CD8-positive, alpha-beta memory T cell (primary cell): ENCODE results near the gene UBALD1. TPM values are rescaled to one million over a fixed set of nuclear protein-coding genes. Genes with fewer than 3 reads are reported as not detected.
A peak's percentile ranks its signal among the peaks of the same experiment; 100 is the strongest.

Experiments
- CTCF ChIA-PET: fragments of 350-600 bp; sonication (Branson Sonifier 250); formaldehyde crosslinking; loops from one replicate; lab custom pipeline; 2021; ENCODE audit warnings: antibody characterized with exemption; lab: Charles Lee
- POLR2A ChIA-PET: fragments of 350-600 bp; sonication (Branson Sonifier 250); formaldehyde crosslinking; loops from one replicate; lab custom pipeline; 2021; ENCODE audit warnings: antibody characterized with exemption; lab: Charles Lee
- DNase-seq, 5 donors: peaks; one replicate each; pipeline versions ENCODE4 v3.0.0 to v3.0.0-alpha.2; 2020 to 2022; ENCODE audit warnings: mixed read lengths in 1 of 5
- H3K27ac ChIP-seq: one replicate; pipeline ENCODE4 v1.7.0; 2013; ENCODE audit warnings: low read depth, mild to moderate bottlenecking, low read length, moderate library complexity
- H3K27me3 ChIP-seq: 2 replicates; pipeline ENCODE4 v1.7.0; 2013; ENCODE audit warnings: low read length, mild to moderate bottlenecking; ENCODE audit not compliant: insufficient read depth, poor library complexity, severe bottlenecking
- H3K36me3 ChIP-seq: 2 replicates; pipeline ENCODE4 v1.7.0; 2013; ENCODE audit warnings: mild to moderate bottlenecking, low read length, moderate library complexity; ENCODE audit not compliant: insufficient read depth
- H3K4me1 ChIP-seq: 2 replicates; pipeline ENCODE4 v1.7.0; 2013; ENCODE audit warnings: mild to moderate bottlenecking, low read length, moderate library complexity; ENCODE audit not compliant: insufficient read depth
- H3K4me3 ChIP-seq: 2 replicates; pipeline ENCODE4 v1.7.0; 2013; ENCODE audit warnings: mild to moderate bottlenecking, low read length
- H3K9me3 ChIP-seq: 2 replicates; pipeline ENCODE4 v1.7.0; 2013; ENCODE audit warnings: mild to moderate bottlenecking, low read length
- H3K27ac Mint-ChIP-seq, 8 donors: one replicate each; pipeline ENCODE4 v1.8.0; 2020 to 2021; ENCODE audit warnings: mixed read lengths in 8 of 8, mild to moderate bottlenecking in 6 of 8, inconsistent platforms in 3 of 8, moderate library complexity in 3 of 8
- H3K27me3 Mint-ChIP-seq, 2 donors: one replicate each; pipeline ENCODE4 v1.8.0; 2020 to 2021; ENCODE audit warnings: mixed read lengths in 2 of 2, mild to moderate bottlenecking in 1 of 2, moderate library complexity in 1 of 2
- H3K36me3 Mint-ChIP-seq, 3 donors: one replicate each; pipeline ENCODE4 v1.8.0; 2020 to 2021; ENCODE audit warnings: mixed read lengths in 3 of 3, inconsistent platforms in 1 of 3, mild to moderate bottlenecking in 1 of 3
- H3K4me1 Mint-ChIP-seq, 3 donors: one replicate each; pipeline ENCODE4 v1.8.0; 2020 to 2021; ENCODE audit warnings: mixed read lengths in 3 of 3, inconsistent platforms in 1 of 3, mild to moderate bottlenecking in 1 of 3
- H3K4me3 Mint-ChIP-seq, 7 donors: one replicate each; pipeline ENCODE4 v1.8.0; 2020 to 2021; ENCODE audit warnings: mixed read lengths in 7 of 7, mild to moderate bottlenecking in 6 of 7, moderate library complexity in 4 of 7, inconsistent platforms in 2 of 7
- H3K9me3 Mint-ChIP-seq, 5 donors: one replicate each; pipeline ENCODE4 v1.8.0; 2020 to 2022; ENCODE audit warnings: mixed read lengths in 5 of 5, mild to moderate bottlenecking in 3 of 5, moderate library complexity in 2 of 5, inconsistent platforms in 1 of 5
- polyA plus RNA-seq: library from polyadenylated mRNA; unstranded; fragments of 300-500 nt; fragmentation: Illumina TruSeq; gene quantifications from one replicate; pipeline ENCODE4 v1.2.3, GENCODE V29; 2021
- total RNA-seq, 2 experiments: library from RNA; stranded (reverse); gene quantifications; one replicate each; pipeline ENCODE4 v1.2.3, GENCODE V29; 2021

The UBALD1 gene
- total and polyA plus RNA-seq, 3 experiments from 2014 or later = 4.9 to 22.3 (median 18.7) TPM

GRCh38 chr16:4618645-4619418 lies 4.1 kb upstream of the UBALD1 start:
- no peaks in the 10 kb centered on the region for H3K9me3 Mint-ChIP-seq
- Histone ChIP-seq H3K4me3 (no peak overlapping the region), H3K4me1 (peaks cover 27% of the 10 kb centered on the region), H3K36me3 (no peaks in the 10 kb centered on the region), H3K9me3 (no peaks in the 10 kb centered on the region), H3K27ac (no peak overlapping the region), H3K27me3 (no peaks in the 10 kb centered on the region)
- H3K4me1 Mint-ChIP-seq = peaks cover 19 to 35% (median 20%) of the 10 kb centered on the region in 3 donors
- peaks cover 0 to 5% (median 0%) of the 10 kb centered on the region in 3 donors for H3K36me3 Mint-ChIP-seq
- POLR2A ChIA-PET = interaction anchor here (0.5 kb wide), 1 partner anchor 13 kb away, joined by 9 read pairs; no protein-coding TSS in a partner anchor
- CTCF ChIA-PET = no interaction called here
- peak overlapping the region in 3 of 7 donors; percentile 13 to 32 (median 16) for H3K4me3 Mint-ChIP-seq
- DNase-seq = no peak
- H3K27ac Mint-ChIP-seq = peak overlapping the region in 1 of 8 donors; percentile 23
- H3K27me3 Mint-ChIP-seq = no peaks in the 10 kb centered on the region

DNA sequence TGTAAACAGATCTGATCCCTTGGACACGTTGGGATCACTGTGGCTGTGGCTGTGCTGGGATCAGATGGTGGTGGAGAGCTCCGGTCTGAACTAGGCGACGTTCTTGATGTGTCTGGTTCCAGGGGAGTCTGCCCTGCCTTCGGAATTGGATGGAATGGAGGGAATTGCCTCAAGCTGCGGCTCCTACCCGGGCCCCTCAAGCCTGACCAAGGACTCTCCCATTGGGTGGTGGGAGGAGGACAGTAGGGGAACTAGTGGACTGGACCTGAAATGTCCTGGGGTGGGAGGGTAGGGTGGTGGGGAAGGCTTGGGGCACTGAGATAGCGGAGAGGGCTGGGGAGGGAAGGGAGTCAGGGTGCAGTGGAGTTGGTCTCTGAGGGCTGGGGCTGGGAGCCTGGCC lies 3.2 kb upstream of the UBALD1 start:
- no peaks in the 10 kb centered on the region for H3K9me3 Mint-ChIP-seq
- Histone ChIP-seq H3K36me3 (no peaks in the 10 kb centered on the region), H3K4me1 (peaks cover 33% of the 10 kb centered on the region), H3K27me3 (no peaks in the 10 kb centered on the region), H3K9me3 (no peaks in the 10 kb centered on the region), H3K4me3 (no peak overlapping the region), H3K27ac (peak overlapping the region; percentile 27)
- H3K4me3 Mint-ChIP-seq = peak overlapping the region in 5 of 7 donors; percentile 16 to 59 (median 41)
- no peaks in the 10 kb centered on the region for H3K27me3 Mint-ChIP-seq
- no peak for DNase-seq
- peak overlapping the region in 5 of 8 donors; percentile 23 to 75 (median 40) for H3K27ac Mint-ChIP-seq
- peaks cover 24 to 39% (median 24%) of the 10 kb centered on the region in 3 donors for H3K4me1 Mint-ChIP-seq
- ChIA-PET POLR2A (no interaction called here), CTCF (interaction anchor here (1.0 to 2.0 kb wide), 2 partner anchors 32 to 110 kb away, joined by 3 to 8 read pairs; no protein-coding TSS in a partner anchor)
- H3K36me3 Mint-ChIP-seq = peaks cover 0 to 5% (median 0%) of the 10 kb centered on the region in 3 donors

DNA sequence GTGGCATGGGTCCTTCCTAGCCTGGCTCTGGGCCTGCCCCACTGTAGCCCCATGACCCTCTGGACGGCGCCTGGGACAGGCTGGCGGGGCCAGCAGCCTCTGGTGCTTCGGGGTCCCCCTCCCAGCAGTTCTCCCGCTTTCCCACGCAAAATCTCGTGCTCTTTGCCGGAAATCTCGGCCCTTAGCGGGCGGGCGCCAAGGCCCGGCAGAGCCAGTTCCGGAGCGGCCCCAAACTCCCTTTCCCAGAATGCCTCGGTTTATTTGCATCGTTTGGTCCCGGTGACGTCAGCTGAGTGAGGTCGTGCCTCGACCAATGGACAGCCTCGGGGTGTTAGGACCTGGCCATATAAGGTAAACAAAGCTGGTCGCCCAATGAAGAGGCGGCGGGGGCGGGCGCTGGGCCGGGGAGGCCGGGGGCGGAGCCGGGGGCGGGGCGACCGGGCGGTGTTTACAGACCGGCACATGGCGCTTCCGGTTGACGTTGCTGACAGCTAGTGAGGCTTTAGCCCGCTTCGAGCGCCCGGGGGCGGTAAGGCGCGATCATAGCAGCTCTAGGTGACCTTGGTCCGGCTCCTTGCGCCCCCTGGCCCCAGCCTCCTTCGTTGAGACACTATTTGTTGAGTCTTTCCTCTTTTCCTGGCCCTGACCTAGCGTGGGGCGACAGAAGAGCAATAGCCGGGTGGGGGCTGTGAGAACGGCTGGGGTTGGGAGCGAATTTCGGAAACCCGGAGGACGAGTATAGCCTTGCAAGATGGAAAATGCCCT lies 1.5 kb upstream of the UBALD1 start:
- Histone ChIP-seq H3K4me3 (peak overlapping the region; percentile 77), H3K9me3 (no peaks in the 10 kb centered on the region), H3K27me3 (no peaks in the 10 kb centered on the region), H3K4me1 (peaks cover 38% of the 10 kb centered on the region), H3K36me3 (no peaks in the 10 kb centered on the region), H3K27ac (peak overlapping the region; percentile 96)
- H3K36me3 Mint-ChIP-seq = peaks cover 0 to 5% (median 0%) of the 10 kb centered on the region in 3 donors
- peak; percentile 98 to 100 (median 98) for DNase-seq
- peaks cover 20 to 49% (median 30%) of the 10 kb centered on the region in 3 donors for H3K4me1 Mint-ChIP-seq
- H3K4me3 Mint-ChIP-seq = peak overlapping the region; percentile 88 to 97 (median 95)
- H3K27ac Mint-ChIP-seq = peak overlapping the region; percentile 85 to 99 (median 98)
- ChIA-PET CTCF (interaction anchor here (0.8 to 3.0 kb wide), 10 partner anchors 8 to 418 kb away, joined by 3 to 21 read pairs (median 3); partner anchors contain the start of genes DNAAF8, MGRN1, NAGPA and NMRAL1), POLR2A (interaction anchor here (0.6 to 2.5 kb wide), 11 partner anchors 8 to 419 kb away, joined by 3 to 18 read pairs (median 4); partner anchors contain the start of genes ANKS3, DNAAF8, HMOX2 and MGRN1)
- no peaks in the 10 kb centered on the region for H3K27me3 Mint-ChIP-seq
- no peaks in the 10 kb centered on the region for H3K9me3 Mint-ChIP-seq

DNA sequence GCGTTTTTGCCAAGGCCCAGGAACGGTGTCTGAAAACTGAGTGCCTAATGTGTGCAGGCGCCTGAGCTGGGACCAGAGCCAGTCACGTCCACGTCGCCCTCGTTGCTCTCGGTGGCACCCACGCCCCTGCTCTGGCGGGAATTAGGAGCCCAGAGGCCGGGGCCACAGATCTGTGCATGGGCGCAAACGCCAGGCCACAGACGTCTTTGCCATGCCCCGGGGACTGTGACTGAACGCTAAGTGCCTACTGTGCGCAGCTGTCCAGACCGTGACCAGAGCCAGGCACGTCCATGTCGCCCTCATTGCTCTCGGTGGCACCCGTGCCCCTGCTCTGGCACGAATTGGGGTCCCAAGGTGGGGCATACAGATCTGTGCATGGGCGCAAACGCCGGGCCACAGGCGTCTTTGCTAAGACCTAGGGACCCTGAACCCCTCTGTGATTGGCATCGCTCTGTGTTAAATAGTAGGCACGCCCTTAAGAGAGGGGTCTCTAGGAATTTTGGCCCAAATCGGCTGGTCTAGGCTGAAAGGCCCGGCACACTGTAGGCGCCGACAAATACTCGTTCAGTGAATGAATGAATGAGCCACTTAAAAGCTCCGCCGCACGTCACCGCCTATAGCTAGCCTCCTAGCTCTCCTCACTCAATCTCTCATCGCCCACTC lies 827 bp upstream of the UBALD1 start:
- Histone ChIP-seq H3K27me3 (no peaks in the 10 kb centered on the region), H3K36me3 (no peaks in the 10 kb centered on the region), H3K9me3 (no peaks in the 10 kb centered on the region), H3K4me1 (peaks cover 38% of the 10 kb centered on the region), H3K27ac (peak overlapping the region; percentile 78), H3K4me3 (peak overlapping the region; percentile 71)
- Mint-ChIP-seq H3K36me3 (peaks cover 0 to 5% (median 0%) of the 10 kb centered on the region in 3 donors), H3K9me3 (no peaks in the 10 kb centered on the region), H3K27ac (peak overlapping the region; percentile 85 to 99 (median 98)), H3K27me3 (no peaks in the 10 kb centered on the region), H3K4me3 (peak overlapping the region; percentile 88 to 97 (median 95)), H3K4me1 (peaks cover 20 to 54% (median 30%) of the 10 kb centered on the region in 3 donors)
- ChIA-PET CTCF (interaction anchor here (0.9 to 3.0 kb wide), 3 partner anchors 8 to 141 kb away, joined by 3 to 21 read pairs (median 3); partner anchors contain the start of genes MGRN1 and NMRAL1), POLR2A (interaction anchor here (0.5 to 2.5 kb wide), 10 partner anchors 9 to 263 kb away, joined by 3 to 18 read pairs (median 4); partner anchors contain the start of genes ANKS3, DNAAF8, HMOX2 and MGRN1)
- peak in 1 of 5 donors; percentile 56 for DNase-seq

GRCh38 chr16:4613636-4614570 lies 785 bp downstream of the UBALD1 start:
- Mint-ChIP-seq H3K4me1 (peaks cover 20 to 54% (median 30%) of the 10 kb centered on the region in 3 donors), H3K9me3 (no peaks in the 10 kb centered on the region), H3K27me3 (no peaks in the 10 kb centered on the region), H3K36me3 (peaks cover 0 to 8% (median 0%) of the 10 kb centered on the region in 3 donors), H3K27ac (peak overlapping the region in 3 of 8 donors; percentile 52 to 73 (median 56)), H3K4me3 (peak overlapping the region; percentile 80 to 89 (median 82))
- H3K4me3 ChIP-seq = peak overlapping the region; percentile 64
- H3K27me3 ChIP-seq = no peaks in the 10 kb centered on the region
- no peaks in the 10 kb centered on the region for H3K9me3 ChIP-seq
- CTCF ChIA-PET = interaction anchor here (0.9 to 3.0 kb wide), 2 partner anchors 10 to 28 kb away, joined by 3 to 21 read pairs; partner anchors contain the start of gene MGRN1
- POLR2A ChIA-PET = interaction anchor here (1.5 kb wide), 1 partner anchor 10 kb away, joined by 3 read pairs; no protein-coding TSS in a partner anchor
- peak overlapping the region; percentile 78 for H3K27ac ChIP-seq
- H3K4me1 ChIP-seq = peaks cover 38% of the 10 kb centered on the region
- DNase-seq = peak in 2 of 5 donors; percentile 13 to 34
- H3K36me3 ChIP-seq = no peaks in the 10 kb centered on the region

DNA sequence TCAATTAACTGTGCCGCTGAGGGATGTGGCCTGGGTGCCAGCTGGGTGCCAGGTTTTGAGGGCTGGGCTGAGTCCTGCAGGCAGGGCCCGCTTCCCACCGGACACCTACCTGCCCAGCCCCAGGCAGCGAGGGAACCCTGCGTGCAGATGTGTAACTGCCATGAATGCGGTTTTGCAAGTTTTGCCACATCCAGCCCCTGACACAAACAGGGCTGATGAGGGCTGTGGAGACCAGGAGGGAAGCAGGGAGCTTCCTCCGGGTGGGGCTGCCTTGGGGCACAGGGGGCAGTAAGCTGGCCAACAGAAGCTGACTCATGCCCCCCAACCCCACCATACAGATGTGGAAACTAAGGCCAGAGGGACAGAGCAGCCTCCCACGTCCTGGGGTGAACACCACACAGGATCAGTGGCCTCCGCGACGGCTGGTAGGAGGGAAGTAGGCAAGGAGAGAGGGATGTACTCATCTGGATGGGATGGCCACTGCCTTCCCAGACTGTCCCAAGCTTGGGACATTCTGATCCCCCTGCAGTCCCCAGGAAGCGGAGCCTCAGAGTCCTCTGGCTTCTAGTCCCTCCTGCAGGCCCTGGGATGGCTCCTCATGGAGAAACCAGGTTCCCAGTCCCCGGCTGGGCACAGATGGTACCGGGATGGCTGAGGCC lies 1.6 kb downstream of the UBALD1 start:
- Histone ChIP-seq H3K36me3 (no peaks in the 10 kb centered on the region), H3K4me3 (peak overlapping the region; percentile 64), H3K27me3 (no peaks in the 10 kb centered on the region), H3K4me1 (peaks cover 38% of the 10 kb centered on the region), H3K27ac (peak overlapping the region; percentile 78), H3K9me3 (no peaks in the 10 kb centered on the region)
- CTCF ChIA-PET = interaction anchor here (0.9 kb wide), 1 partner anchor 27 kb away, joined by 3 read pairs; no protein-coding TSS in a partner anchor
- no peaks in the 10 kb centered on the region for H3K9me3 Mint-ChIP-seq
- POLR2A ChIA-PET = interaction anchor here (1.5 kb wide), 1 partner anchor 11 kb away, joined by 3 read pairs; no protein-coding TSS in a partner anchor
- H3K27me3 Mint-ChIP-seq = no peaks in the 10 kb centered on the region
- peaks cover 20 to 48% (median 30%) of the 10 kb centered on the region in 3 donors for H3K4me1 Mint-ChIP-seq
- H3K36me3 Mint-ChIP-seq = peaks cover 0 to 15% (median 0%) of the 10 kb centered on the region in 3 donors
- H3K4me3 Mint-ChIP-seq = peak overlapping the region; percentile 80 to 89 (median 82)
- DNase-seq = no peak
- H3K27ac Mint-ChIP-seq = peak overlapping the region in 4 of 8 donors; percentile 50 to 73 (median 56)
